ENCODE measurements around the gene VDR. TPM values are rescaled to one million over a fixed set of nuclear protein-coding genes. Genes with fewer than 3 reads are reported as not detected.

The VDR gene
- total RNA-seq, result 4.7 and 6.7 TPM in 2 replicates

- TF ChIP-seq, protein P1, sequence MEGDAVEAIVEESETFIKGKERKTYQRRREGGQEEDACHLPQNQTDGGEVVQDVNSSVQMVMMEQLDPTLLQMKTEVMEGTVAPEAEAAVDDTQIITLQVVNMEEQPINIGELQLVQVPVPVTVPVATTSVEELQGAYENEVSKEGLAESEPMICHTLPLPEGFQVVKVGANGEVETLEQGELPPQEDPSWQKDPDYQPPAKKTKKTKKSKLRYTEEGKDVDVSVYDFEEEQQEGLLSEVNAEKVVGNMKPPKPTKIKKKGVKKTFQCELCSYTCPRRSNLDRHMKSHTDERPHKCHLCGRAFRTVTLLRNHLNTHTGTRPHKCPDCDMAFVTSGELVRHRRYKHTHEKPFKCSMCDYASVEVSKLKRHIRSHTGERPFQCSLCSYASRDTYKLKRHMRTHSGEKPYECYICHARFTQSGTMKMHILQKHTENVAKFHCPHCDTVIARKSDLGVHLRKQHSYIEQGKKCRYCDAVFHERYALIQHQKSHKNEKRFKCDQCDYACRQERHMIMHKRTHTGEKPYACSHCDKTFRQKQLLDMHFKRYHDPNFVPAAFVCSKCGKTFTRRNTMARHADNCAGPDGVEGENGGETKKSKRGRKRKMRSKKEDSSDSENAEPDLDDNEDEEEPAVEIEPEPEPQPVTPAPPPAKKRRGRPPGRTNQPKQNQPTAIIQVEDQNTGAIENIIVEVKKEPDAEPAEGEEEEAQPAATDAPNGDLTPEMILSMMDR (conservative IDR thresholded peaks at IDR 0.05; ENCODE audit: low read depth, low read length), result peak; percentile 69
- H3K4me3 ChIP-seq (ENCODE audit: low read depth, low read length), result peak within 1 kb of the TSS; percentile 68
- no peak for DNase-seq (ENCODE audit: low read depth)
These were observed at the start of gene VDR for GRCh38 chr12:47904713-47905709. VDR (minus strand) TSS chr12:47904994; CDS start chr12:47879113, 25,881 bp downstream.

DNA sequence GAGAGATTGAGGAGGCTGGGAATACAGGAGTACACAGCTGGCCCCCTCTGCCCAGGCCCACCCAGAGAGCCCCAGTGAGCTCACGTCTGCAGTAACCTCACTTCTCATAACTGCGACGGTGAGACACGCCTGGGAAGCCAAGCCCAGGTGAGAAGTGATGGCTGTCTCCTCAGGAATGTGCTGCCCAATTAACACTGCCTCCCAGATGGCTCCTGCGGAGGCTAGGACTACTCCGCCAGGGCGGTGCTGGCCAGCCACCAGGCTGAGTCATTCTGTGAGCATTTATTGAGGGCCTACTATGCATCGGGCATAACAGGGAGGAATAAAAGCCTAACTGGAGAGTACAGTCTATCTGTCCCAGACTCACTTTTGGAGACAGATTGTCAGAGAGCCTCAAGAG, 49.3 kb upstream of the VDR start:
- no peak overlapping the region for H3K4me3 ChIP-seq (ENCODE audit: low read depth, low read length)
- no peak for DNase-seq (ENCODE audit: low read depth)
- TF ChIP-seq, protein P1 (conservative IDR thresholded peaks at IDR 0.05; ENCODE audit: low read depth, low read length), result no peak

GRCh38 chr12:47950856-47951468, 46.2 kb upstream of the VDR start:
- DNase-seq (ENCODE audit: low read depth), result no peak
- TF ChIP-seq, protein P1 (conservative IDR thresholded peaks at IDR 0.05; ENCODE audit: low read depth, low read length), result no peak
- H3K4me3 ChIP-seq (ENCODE audit: low read depth, low read length), result no peak overlapping the region

DNA sequence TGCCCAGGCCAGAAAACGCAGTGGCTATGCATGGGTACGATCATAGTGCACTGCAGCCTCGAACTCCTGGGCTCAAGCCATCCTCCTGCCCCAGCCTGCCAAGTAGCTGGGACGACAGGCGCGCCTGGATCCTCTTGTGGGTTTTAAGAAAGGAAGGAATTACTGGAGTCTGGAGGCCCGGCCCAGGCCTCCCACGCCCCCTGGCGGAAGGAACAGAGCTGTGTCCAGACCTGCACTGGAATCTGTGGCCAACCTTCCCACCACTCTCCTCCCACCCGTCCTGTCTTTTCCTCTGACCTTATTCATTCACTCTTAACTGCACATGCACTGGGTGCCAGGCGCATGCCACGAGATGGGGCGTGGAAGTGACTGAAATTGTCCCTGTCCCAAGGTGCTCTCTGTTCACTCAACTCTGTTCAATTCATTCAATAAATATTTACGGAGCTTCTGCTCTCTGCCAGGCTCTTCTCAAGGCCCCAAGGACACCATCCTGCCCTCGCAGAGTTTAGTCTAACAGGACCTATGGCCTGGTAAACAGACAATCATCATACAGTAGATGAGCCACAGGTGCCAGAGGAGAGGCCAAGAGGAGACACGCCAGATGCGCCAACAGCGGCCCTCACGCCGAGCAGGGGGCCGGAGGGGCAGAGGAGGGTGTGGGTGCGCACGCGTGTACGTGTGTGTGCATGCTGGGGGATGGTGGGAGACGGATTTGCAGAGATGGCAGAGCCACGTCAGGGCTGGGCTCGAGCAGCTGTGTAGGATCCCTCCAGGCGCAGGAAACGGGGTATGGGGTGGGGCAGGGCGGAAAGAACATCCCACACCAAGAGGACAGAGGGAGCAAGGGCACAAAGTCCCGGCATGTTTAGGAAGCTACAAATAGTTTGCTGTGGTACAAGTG, 44.9 kb upstream of the VDR start:
- no peak overlapping the region for H3K4me3 ChIP-seq (ENCODE audit: low read depth, low read length)
- TF ChIP-seq, protein P1 (conservative IDR thresholded peaks at IDR 0.05; ENCODE audit: low read depth, low read length), result peak; percentile 94
- no peak for DNase-seq (ENCODE audit: low read depth)

DNA sequence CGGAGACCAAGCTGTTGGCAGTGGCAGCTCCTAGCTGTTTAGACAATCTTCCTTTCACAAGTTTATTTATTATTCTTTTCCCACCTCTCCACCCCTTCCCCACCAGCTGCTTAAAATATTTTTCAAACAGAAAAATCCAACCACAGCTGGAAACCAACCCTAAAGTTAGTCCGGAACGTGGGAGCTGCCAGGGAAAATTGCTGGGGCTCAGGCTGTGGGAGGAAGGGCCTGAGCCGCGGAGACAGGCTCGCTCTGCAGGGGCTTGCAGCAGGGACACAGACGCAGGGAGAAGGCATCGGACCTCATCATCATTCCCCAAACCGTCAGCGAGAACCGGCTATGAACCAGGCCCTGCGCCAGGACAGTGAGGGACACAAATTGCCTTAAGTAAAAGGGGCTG, 42.5 kb upstream of the VDR start:
- TF ChIP-seq, protein P1 (conservative IDR thresholded peaks at IDR 0.05; ENCODE audit: low read depth, low read length), result no peak

More for the DNA sequence above, 42.5 kb upstream of the VDR start:
- H3K4me3 ChIP-seq (ENCODE audit: low read depth, low read length), result no peak overlapping the region
- DNase-seq (ENCODE audit: low read depth), result no peak
